K562 (cell line): ENCODE results near the gene TTC28. TPM values are rescaled to one million over a fixed set of nuclear protein-coding genes. Genes with fewer than 3 reads are reported as not detected.

ENCODE experiments used
- BHLHE40 ChIP-seq: IDR thresholded peaks from 2 replicates; pipeline ENCODE4 v1.6.1; 2011; ENCODE audit warnings: low read length, improper control_type of control experiment
- HMG20B ChIP-seq: fragments of 250-450 bp; sonication (Bioruptor Pico); IDR thresholded peaks from 2 replicates; pipeline ENCODE4 v1.5.0; 2021; ENCODE audit warnings: mild to moderate bottlenecking
- IFI16 ChIP-seq: fragments of 250-450 bp; sonication (Bioruptor Pico); IDR thresholded peaks from 2 replicates; pipeline ENCODE4 v2.1.2; 2022; ENCODE audit warnings: mild to moderate bottlenecking, inconsistent platforms
- LARP7 ChIP-seq: fragments of 450-650 bp; IDR thresholded peaks from 2 replicates; pipeline ENCODE4 v1.6.1; 2016
- PPARD ChIP-seq: fragments of 250-450 bp; sonication (Bioruptor Pico); IDR thresholded peaks from 2 replicates; pipeline ENCODE4 v1.8.0; 2022; ENCODE audit warnings: inconsistent platforms, mild to moderate bottlenecking, moderate library complexity
- RB1 ChIP-seq: fragments of 450-650 bp; IDR thresholded peaks from 2 replicates; pipeline ENCODE4 v1.6.1; 2017; ENCODE audit warnings: low read depth, mild to moderate bottlenecking
- SRSF7 ChIP-seq: fragments of 200-400 bp; formaldehyde crosslinking; optimal IDR thresholded peaks from 2 replicates; pipeline ENCODE3; 2017; ENCODE audit warnings: mild to moderate bottlenecking, low read depth, low read length
- TAF7 ChIP-seq: fragments of 450-650 bp; IDR thresholded peaks from 2 replicates; pipeline ENCODE4 v1.6.1; 2016; ENCODE audit warnings: missing genetic modification characterization, missing compliant biosample characterization
- TBL1XR1 ChIP-seq, 2 experiments: IDR thresholded peaks; 2 replicates each; pipeline ENCODE4 v1.6.1; 2012; ENCODE audit warnings: improper control_type of control experiment in 2 of 2, low read length in 2 of 2, mild to moderate bottlenecking in 1 of 2
- TOE1 ChIP-seq, 2 experiments: fragments of 450-650 bp in 1 of 2; sonication (generic) in 1 of 2; formaldehyde crosslinking in 1 of 2; IDR thresholded peaks; 2 replicates each; pipeline versions ENCODE4 v1.7.1 to v1.8.0; 2016 to 2022; ENCODE audit warnings: borderline replicate concordance in 2 of 2, mild to moderate bottlenecking in 2 of 2, antibody characterized with exemption in 1 of 2, inconsistent platforms in 1 of 2, low read depth in 1 of 2, missing genetic modification reagents in 1 of 2, moderate library complexity in 1 of 2
- ZNF436 ChIP-seq: fragments of 250-450, 450-650 bp; sonication (Bioruptor Pico); formaldehyde crosslinking; IDR thresholded peaks from 2 replicates; pipeline ENCODE4 v1.7.0; 2020; ENCODE audit warnings: mild to moderate bottlenecking
- polyA plus RNA-seq, 8 experiments: library from polyadenylated mRNA; depleted of rRNA in 4 of 8; stranded (reverse) in 5 of 8; unstranded in 3 of 8; fragments of >200 nt; fragmentation: Nextera tagmentation in 2 of 8; fragmentation: Illumina TruSeq in 1 of 8; extraction: Ambion mirVana in 2 of 8; extraction: Trizol in 1 of 8; gene quantifications; 2 replicates each; pipeline versions ENCODE4 v1.2.1 to v1.2.3, GENCODE V29; 2011 to 2014; ENCODE audit warnings: inconsistent platforms in 1 of 8, missing spikeins in 1 of 8
- total RNA-seq, 7 experiments: library from RNA; depleted of rRNA in 6 of 7; stranded (reverse); fragments of >200 nt in 6 of 7; fragmentation: Illumina TruSeq in 2 of 7; extraction: Trizol in 2 of 7; gene quantifications; 2 replicates each; pipeline versions ENCODE4 v1.2.1 to v1.2.3, GENCODE V29; 2011 to 2021; ENCODE audit warnings: low replicate concordance in 1 of 7
- TF ChIP-seq, protein P1 (sequence below): sonication (generic); formaldehyde crosslinking; IDR thresholded peaks from 2 replicates; pipeline ENCODE4 v1.9.0; 2022; ENCODE audit warnings: mild to moderate bottlenecking, missing genetic modification reagents
- TF ChIP-seq, protein P2 (sequence below): fragments of 250-450 bp; sonication (Bioruptor Pico); IDR thresholded peaks from 2 replicates; pipeline ENCODE4 v1.4.0; 2020; ENCODE audit warnings: mild to moderate bottlenecking
- TF ChIP-seq, protein P3 (sequence below): fragments of 250-450 bp; sonication (Bioruptor Pico); IDR thresholded peaks from 2 replicates; pipeline ENCODE4 v1.5.1; 2021; ENCODE audit warnings: mild to moderate bottlenecking
- TF ChIP-seq, protein P4 (sequence below): sonication (generic); formaldehyde crosslinking; IDR thresholded peaks from 2 replicates; pipeline ENCODE4 v1.8.0; 2022; ENCODE audit warnings: mild to moderate bottlenecking, missing genetic modification reagents
- TF ChIP-seq, protein P5 (sequence below): conservative IDR thresholded peaks from 2 replicates; pipeline ENCODE4 v1.6.1; 2011; ENCODE audit warnings: low read depth, mild to moderate bottlenecking, low read length; ENCODE audit not compliant: control insufficient read depth
- TF ChIP-seq, protein P6 (sequence below), 2 experiments: IDR thresholded peaks in 1 of 2; conservative IDR thresholded peaks in 1 of 2; 2 replicates each; pipeline ENCODE4 v1.6.1; 2016; ENCODE audit warnings: low read depth in 2 of 2, mild to moderate bottlenecking in 1 of 2, missing compliant biosample characterization in 1 of 2, missing genetic modification characterization in 1 of 2, moderate library complexity in 1 of 2
- TF ChIP-seq, protein P7 (sequence below): fragments of 450-650 bp; IDR thresholded peaks from 2 replicates; pipeline ENCODE4 v1.6.1; 2016

Gene TTC28
- total and polyA plus RNA-seq, 9 of the 15 experiments (the other 6 are each of a cell fraction or from before 2014, with no cell fraction given), result 0.22 to 10.7 (median 3.1) TPM

DNA sequence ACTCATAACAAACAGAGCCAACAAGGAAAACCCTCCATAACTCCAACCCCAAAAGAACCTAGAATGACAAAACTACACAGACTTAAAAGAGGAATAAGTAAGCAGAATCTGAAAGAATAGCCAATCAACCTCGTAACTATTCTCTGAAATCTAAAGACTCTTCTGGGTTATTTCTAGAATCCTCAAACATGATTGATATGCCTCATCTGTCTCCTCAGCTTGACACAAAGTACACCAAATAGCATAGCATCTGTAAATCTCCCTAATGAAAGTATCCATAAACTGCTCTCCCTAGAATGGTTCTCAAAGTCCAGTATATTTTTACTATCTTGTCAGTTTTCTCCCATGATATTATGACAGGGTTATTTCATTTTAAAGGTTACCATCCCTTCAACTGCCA is 195.0 kb downstream of the TTC28 start (continued):
- TF ChIP-seq, protein P1, sequence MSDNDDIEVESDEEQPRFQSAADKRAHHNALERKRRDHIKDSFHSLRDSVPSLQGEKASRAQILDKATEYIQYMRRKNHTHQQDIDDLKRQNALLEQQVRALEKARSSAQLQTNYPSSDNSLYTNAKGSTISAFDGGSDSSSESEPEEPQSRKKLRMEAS (CRISPR knock-in tag), result no peak
- TF ChIP-seq, protein P2, sequence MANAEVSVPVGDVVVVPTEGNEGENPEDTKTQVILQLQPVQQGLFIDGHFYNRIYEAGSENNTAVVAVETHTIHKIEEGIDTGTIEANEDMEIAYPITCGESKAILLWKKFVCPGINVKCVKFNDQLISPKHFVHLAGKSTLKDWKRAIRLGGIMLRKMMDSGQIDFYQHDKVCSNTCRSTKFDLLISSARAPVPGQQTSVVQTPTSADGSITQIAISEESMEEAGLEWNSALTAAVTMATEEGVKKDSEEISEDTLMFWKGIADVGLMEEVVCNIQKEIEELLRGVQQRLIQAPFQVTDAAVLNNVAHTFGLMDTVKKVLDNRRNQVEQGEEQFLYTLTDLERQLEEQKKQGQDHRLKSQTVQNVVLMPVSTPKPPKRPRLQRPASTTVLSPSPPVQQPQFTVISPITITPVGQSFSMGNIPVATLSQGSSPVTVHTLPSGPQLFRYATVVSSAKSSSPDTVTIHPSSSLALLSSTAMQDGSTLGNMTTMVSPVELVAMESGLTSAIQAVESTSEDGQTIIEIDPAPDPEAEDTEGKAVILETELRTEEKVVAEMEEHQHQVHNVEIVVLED (CRISPR knock-in tag), result no peak
- TF ChIP-seq TOE1 (IDR thresholded peaks at IDR 0.05; ENCODE audit: borderline replicate concordance) (no peak), TOE1 (CRISPR knock-in tag; IDR thresholded peaks at IDR 0.05; ENCODE audit: borderline replicate concordance, low read depth) (no peak), TBL1XR1 (IDR thresholded peaks at IDR 0.05; ENCODE audit: low read length in 2 of 2) (no peak), BHLHE40 (no peak), LARP7 (no peak), PPARD (no peak), RB1 (no peak), HMG20B (CRISPR knock-in tag) (no peak), ZNF436 (CRISPR knock-in tag) (no peak), IFI16 (CRISPR knock-in tag) (no peak), SRSF7 (no peak), TAF7 (tag) (no peak)
- TF ChIP-seq, protein P3, sequence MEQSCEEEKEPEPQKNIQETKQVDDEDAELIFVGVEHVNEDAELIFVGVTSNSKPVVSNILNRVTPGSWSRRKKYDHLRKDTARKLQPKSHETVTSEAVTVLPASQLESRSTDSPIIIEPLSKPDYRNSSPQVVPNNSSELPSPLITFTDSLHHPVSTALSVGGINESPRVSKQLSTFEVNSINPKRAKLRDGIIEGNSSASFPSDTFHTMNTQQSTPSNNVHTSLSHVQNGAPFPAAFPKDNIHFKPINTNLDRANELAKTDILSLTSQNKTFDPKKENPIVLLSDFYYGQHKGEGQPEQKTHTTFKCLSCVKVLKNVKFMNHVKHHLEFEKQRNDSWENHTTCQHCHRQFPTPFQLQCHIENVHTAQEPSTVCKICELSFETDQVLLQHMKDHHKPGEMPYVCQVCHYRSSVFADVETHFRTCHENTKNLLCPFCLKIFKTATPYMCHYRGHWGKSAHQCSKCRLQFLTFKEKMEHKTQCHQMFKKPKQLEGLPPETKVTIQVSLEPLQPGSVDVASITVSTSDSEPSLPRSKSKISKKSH (CRISPR knock-in tag), result no peak
- TF ChIP-seq, protein P4, sequence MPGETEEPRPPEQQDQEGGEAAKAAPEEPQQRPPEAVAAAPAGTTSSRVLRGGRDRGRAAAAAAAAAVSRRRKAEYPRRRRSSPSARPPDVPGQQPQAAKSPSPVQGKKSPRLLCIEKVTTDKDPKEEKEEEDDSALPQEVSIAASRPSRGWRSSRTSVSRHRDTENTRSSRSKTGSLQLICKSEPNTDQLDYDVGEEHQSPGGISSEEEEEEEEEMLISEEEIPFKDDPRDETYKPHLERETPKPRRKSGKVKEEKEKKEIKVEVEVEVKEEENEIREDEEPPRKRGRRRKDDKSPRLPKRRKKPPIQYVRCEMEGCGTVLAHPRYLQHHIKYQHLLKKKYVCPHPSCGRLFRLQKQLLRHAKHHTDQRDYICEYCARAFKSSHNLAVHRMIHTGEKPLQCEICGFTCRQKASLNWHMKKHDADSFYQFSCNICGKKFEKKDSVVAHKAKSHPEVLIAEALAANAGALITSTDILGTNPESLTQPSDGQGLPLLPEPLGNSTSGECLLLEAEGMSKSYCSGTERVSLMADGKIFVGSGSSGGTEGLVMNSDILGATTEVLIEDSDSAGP (CRISPR knock-in tag), result no peak
- TF ChIP-seq, protein P5, sequence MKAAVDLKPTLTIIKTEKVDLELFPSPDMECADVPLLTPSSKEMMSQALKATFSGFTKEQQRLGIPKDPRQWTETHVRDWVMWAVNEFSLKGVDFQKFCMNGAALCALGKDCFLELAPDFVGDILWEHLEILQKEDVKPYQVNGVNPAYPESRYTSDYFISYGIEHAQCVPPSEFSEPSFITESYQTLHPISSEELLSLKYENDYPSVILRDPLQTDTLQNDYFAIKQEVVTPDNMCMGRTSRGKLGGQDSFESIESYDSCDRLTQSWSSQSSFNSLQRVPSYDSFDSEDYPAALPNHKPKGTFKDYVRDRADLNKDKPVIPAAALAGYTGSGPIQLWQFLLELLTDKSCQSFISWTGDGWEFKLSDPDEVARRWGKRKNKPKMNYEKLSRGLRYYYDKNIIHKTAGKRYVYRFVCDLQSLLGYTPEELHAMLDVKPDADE, result no peak
- TF ChIP-seq, protein P6, sequence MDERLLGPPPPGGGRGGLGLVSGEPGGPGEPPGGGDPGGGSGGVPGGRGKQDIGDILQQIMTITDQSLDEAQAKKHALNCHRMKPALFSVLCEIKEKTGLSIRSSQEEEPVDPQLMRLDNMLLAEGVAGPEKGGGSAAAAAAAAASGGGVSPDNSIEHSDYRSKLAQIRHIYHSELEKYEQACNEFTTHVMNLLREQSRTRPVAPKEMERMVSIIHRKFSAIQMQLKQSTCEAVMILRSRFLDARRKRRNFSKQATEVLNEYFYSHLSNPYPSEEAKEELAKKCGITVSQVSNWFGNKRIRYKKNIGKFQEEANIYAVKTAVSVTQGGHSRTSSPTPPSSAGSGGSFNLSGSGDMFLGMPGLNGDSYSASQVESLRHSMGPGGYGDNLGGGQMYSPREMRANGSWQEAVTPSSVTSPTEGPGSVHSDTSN (CRISPR knock-in tag; IDR thresholded peaks at IDR 0.05; ENCODE audit: low read depth), result no peak
- TF ChIP-seq, protein P6 (tag; conservative IDR thresholded peaks at IDR 0.05; ENCODE audit: low read depth), result peak; percentile 71
- TF ChIP-seq, protein P7, sequence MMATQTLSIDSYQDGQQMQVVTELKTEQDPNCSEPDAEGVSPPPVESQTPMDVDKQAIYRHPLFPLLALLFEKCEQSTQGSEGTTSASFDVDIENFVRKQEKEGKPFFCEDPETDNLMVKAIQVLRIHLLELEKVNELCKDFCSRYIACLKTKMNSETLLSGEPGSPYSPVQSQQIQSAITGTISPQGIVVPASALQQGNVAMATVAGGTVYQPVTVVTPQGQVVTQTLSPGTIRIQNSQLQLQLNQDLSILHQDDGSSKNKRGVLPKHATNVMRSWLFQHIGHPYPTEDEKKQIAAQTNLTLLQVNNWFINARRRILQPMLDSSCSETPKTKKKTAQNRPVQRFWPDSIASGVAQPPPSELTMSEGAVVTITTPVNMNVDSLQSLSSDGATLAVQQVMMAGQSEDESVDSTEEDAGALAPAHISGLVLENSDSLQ, result peak; percentile 23; the same call in 1 of the 2 replicates
